ENCODE measurements around the gene RBM43.

GRCh38 chr2:151280271-151280670 lies 18.6 kb upstream of the RBM43 start:
- TF ChIP-seq SIN3A (IDR thresholded peaks at IDR 0.05; ENCODE audit: borderline replicate concordance, insufficient read depth, low read length) (no peak), POLR2AphosphoS5 (IDR thresholded peaks at IDR 0.05; ENCODE audit: low read depth, low read length) (no peak), TAF1 (IDR thresholded peaks at IDR 0.05; ENCODE audit: borderline replicate concordance, insufficient read depth, low read length) (no peak)
